Esophagus muscularis mucosa (tissue), 4 donors: ENCODE measurements around the gene CIITA.

Experiments used
- CTCF ChIP-seq, 3 experiments: fragments of 200-600 bp in 2 of 3; fragments of 450-650 bp in 1 of 3; sonication (generic) in 2 of 3; IDR thresholded peaks; one replicate each; pipeline ENCODE4 v1.5.1; 2017 to 2019; ENCODE audit warnings: antibody characterized with exemption in 3 of 3, mild to moderate bottlenecking in 2 of 3, moderate library complexity in 1 of 3
- EP300 ChIP-seq: sonication (generic); formaldehyde crosslinking; IDR thresholded peaks from one replicate; pipeline ENCODE4 v1.6.1; 2017; ENCODE audit warnings: antibody characterized with exemption
- POLR2A ChIP-seq: fragments of 450-650 bp; IDR thresholded peaks from one replicate; pipeline ENCODE4 v1.6.1; 2017; ENCODE audit warnings: antibody characterized with exemption, moderate library complexity, mild to moderate bottlenecking, low read depth

DNA sequence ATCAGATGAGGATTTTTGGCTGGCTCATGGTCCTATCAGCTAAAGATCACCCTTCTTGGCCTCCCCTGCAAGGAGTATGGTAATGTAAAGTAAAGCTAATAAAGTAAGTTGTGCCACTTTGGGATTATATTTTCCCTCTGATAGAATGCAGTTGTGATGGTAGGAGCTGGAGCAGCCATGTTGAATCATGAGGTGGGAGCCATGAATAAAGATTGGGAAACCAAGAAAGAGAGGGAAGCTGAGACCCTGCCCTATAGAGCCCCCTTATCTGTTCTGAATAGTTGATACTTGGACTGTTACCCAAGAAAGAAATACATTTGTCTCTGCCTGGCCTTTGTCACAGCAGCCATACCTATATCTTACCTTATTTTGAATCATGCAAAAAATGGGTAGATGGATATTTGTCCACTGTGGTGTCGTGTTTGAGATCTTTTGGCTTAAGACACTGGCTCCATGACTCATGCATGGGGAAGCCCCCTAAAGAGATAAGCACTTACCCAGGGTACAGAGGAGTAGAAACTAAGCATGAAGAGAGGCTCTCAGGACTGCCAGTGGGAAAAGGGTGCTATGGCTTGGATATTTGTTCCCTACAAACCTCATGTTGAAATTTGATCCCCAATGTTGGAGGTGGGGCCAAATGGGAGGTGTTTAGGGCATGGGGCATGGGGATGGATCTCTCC is 40.7 kb upstream of the CIITA start:
- TF ChIP-seq POLR2A: no peak
- no peak for TF ChIP-seq CTCF (IDR thresholded peaks at IDR 0.05)
- no peak for TF ChIP-seq EP300
